ENCODE results near the gene ZNF710. TPM values are rescaled to one million over a fixed set of nuclear protein-coding genes. Genes with fewer than 3 reads are reported as not detected.

Gene ZNF710
- total RNA-seq, 2 donors from 2014 or later, result 18.1 to 34.5 TPM

DNA sequence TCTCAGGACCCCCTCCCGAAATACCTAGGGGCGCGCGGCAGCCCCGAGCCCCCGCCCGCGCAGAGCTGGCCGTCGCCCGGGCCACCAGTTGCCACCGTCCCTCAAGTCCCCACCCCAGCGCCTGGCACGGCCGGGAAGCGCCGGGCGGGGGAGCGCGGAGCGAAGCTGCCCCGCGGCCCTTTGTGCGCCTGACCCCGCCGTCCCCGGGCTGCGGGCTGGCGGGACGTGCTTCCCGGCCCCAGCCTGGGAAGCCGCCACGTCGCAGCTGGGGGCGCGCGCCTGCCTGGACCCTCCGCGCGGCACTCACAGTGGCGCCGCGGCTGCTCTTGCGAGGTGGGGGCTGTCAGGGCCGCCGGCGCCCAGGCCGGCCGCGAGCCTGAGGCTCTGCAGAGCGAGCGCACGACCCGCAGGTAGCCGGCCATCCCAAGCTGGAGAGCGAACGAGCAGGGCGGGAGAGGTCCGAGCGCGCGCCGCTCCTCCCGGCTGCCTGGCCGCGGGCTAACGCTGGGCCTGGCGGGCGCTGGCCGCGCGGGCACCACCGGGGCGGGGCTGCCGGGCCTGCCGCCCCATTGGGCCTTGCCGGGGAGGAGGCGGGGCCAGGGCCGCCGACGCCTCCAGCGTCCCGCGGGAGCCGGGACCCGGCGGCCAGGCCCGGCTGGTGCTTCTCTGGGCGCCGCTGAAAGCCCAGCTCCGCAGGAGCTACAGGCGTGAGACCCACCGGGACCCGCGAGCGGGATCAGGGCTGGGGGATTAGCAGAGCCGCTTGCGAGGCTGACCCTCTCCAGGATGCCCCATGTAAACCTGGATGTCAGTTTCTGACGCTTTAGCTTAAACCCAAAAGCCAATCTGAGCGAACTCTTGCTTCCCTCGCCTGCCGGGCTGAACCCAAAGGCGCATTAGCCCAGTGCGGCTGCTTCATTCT is 101.1 kb downstream of the ZNF710 start, which contains the start of gene IDH2:
TSS of gene IDH2 (minus strand) at position 500 of the 922 bp plus-strand sequence. CDS start at position 422, 78 bp downstream.
- peak within 1 kb of the TSS; percentile 59 to 69 for H3K4me3 ChIP-seq
- DNase-seq, result peak; percentile 85 to 90 (median 88)
- peak; percentile 83 for ATAC-seq
- no peaks in the 10 kb centered on the region for H3K9me3 ChIP-seq
- H3K4me1 ChIP-seq, result peaks cover 85% of the 10 kb centered on the region
- H3K27me3 ChIP-seq, result no peaks in the 10 kb centered on the region
- no peaks in the 10 kb centered on the region for H3K36me3 ChIP-seq (replicated peaks in 1 of 2; ENCODE audit: insufficient read depth in 1 of 2, low read depth in 2 of 2)
- TF ChIP-seq POLR2A (IDR thresholded peaks at IDR 0.05), result peak; percentile 89 to 97 (median 90)
- TF ChIP-seq, protein P1, sequence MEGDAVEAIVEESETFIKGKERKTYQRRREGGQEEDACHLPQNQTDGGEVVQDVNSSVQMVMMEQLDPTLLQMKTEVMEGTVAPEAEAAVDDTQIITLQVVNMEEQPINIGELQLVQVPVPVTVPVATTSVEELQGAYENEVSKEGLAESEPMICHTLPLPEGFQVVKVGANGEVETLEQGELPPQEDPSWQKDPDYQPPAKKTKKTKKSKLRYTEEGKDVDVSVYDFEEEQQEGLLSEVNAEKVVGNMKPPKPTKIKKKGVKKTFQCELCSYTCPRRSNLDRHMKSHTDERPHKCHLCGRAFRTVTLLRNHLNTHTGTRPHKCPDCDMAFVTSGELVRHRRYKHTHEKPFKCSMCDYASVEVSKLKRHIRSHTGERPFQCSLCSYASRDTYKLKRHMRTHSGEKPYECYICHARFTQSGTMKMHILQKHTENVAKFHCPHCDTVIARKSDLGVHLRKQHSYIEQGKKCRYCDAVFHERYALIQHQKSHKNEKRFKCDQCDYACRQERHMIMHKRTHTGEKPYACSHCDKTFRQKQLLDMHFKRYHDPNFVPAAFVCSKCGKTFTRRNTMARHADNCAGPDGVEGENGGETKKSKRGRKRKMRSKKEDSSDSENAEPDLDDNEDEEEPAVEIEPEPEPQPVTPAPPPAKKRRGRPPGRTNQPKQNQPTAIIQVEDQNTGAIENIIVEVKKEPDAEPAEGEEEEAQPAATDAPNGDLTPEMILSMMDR (IDR thresholded peaks at IDR 0.05), result peak in 1 of 7 experiments; percentile 23
- intact Hi-C loops (cut with DNase I), result no loop called here
- WGBS, 2 donors, result 0 to 2% methylated on average over 25 to 82 of the region's 104 CpGs
- H3K27ac ChIP-seq, result peak within 1 kb of the TSS; percentile 95 to 99 (median 99)

DNA sequence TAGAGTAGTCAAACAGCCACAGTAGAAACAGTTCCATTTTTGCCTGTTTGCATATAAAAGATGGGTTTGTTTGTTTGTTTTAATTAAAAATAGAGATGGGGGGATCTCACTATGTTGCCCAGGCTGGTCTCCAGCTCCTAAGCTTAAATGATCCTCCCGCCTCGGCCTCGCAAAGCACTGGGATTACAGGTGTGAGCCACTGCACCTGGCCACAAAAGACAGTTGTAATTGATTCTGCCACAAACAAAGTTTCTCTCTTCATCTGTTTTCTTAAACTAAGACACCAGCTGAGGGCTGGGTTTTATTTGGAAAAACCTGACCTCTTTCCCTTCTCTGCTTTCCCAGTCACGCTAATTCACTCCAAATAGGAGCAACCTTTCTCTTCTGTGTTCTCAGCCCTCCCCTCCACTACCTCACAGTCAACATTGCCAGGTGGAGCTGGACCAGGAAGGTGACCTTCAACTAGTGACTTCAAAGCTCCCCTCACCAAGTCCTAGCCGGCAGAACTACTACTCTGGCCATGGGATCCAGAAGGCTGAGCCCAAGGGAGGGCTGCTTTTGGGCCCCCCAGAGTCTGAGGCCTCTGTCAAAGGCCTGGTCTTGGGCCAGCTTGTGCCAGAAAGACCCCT is 102.7 kb downstream of the ZNF710 start:
- Histone ChIP-seq H3K27me3 (no peaks in the 10 kb centered on the region), H3K4me3 (no peak overlapping the region), H3K36me3 (replicated peaks in 1 of 2; ENCODE audit: insufficient read depth in 1 of 2, low read depth in 2 of 2) (no peaks in the 10 kb centered on the region), H3K27ac (peak overlapping the region; percentile 88 to 99 (median 99)), H3K9me3 (no peaks in the 10 kb centered on the region), H3K4me1 (peaks cover 70% of the 10 kb centered on the region)
- DNase-seq (peak; percentile 83 to 93 (median 92)), ATAC-seq (peak; percentile 62)
- 33% methylated on average over 5 of the region's 5 CpGs for WGBS, 2 donors
- peak; percentile 6 to 76 (median 74) for TF ChIP-seq POLR2A (IDR thresholded peaks at IDR 0.05)
- TF ChIP-seq, protein P1 (IDR thresholded peaks at IDR 0.05), result no peak
- intact Hi-C loops (cut with DNase I), result no loop called here

DNA sequence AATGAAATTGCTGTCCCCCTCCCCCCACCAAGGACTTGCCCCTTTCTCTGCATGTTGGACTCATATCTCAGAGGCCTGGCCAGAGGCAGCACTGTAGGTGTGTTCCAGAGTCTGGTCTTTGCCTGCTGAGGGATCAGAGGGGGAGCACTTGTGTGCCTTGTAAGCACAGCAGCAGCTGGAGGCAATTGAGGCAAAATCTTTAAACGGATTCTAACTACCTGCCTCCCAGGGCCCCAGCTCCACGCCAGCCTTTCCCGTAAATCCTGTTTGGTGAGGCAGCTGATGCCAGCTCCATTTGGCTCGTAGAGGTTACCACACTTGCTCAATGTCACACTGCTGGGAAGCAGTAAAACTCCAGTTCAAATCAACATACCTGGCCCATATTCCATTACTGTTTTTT is 103.4 kb downstream of the ZNF710 start:
- intact Hi-C loops (cut with DNase I), result no loop called here
- ATAC-seq (peak; percentile 65), DNase-seq (peak; percentile 91 to 94 (median 92))
- H3K36me3 ChIP-seq (replicated peaks in 1 of 2; ENCODE audit: insufficient read depth in 1 of 2, low read depth in 2 of 2), result no peaks in the 10 kb centered on the region
- WGBS, 2 donors, result 28 to 31% methylated on average over 4 of the region's 4 CpGs
- peaks cover 62% of the 10 kb centered on the region for H3K4me1 ChIP-seq
- H3K9me3 ChIP-seq, result no peaks in the 10 kb centered on the region
- H3K4me3 ChIP-seq, result no peak overlapping the region
- TF ChIP-seq, protein P1 (IDR thresholded peaks at IDR 0.05), result no peak
- peak in 1 of 3 donors; percentile 55 for TF ChIP-seq POLR2A (IDR thresholded peaks at IDR 0.05)
- H3K27ac ChIP-seq, result peak overlapping the region; percentile 88 to 99 (median 99)
- no peaks in the 10 kb centered on the region for H3K27me3 ChIP-seq

DNA sequence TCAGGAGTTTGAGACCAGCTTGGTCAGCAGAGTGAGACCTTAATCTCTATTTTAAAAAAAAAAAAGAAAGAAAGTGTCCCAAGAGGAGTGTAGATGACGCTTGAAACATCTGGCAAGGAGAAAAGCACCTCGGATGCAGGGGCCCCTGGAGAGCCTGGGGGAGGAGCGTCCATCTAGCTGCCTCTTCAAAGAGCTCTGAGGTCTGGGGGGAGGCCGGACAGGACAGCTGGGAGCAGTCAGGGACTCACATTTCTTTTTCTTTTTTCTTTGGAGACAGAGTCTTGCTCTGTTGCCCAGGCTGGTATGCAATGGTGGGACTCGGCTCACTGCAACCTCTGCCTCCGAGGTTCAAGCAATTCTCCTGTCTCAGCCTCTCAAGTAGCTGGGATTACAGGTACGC is 104.4 kb downstream of the ZNF710 start:
- 82 to 91% methylated on average over 7 of the region's 7 CpGs for WGBS, 2 donors
- peak overlapping the region in 3 of 4 donors; percentile 99 for H3K27ac ChIP-seq
- no peaks in the 10 kb centered on the region for H3K27me3 ChIP-seq
- TF ChIP-seq, protein P1 (IDR thresholded peaks at IDR 0.05), result no peak
- no peak for TF ChIP-seq POLR2A (IDR thresholded peaks at IDR 0.05)
- H3K4me1 ChIP-seq, result peaks cover 53% of the 10 kb centered on the region
- ATAC-seq (no peak), DNase-seq (no peak)
- H3K4me3 ChIP-seq, result no peak overlapping the region
- H3K9me3 ChIP-seq, result no peaks in the 10 kb centered on the region
- intact Hi-C loops (cut with DNase I), result no loop called here
- H3K36me3 ChIP-seq (replicated peaks in 1 of 2; ENCODE audit: insufficient read depth in 1 of 2, low read depth in 2 of 2), result no peaks in the 10 kb centered on the region
